Sigmoid colon (tissue), 3 donors: ENCODE measurements around the gene CD247.

Source experiments
- CTCF ChIP-seq, 4 experiments: fragments of 450-650 bp in 3 of 4; fragments of 200-600 bp in 1 of 4; IDR thresholded peaks; one replicate each; pipeline ENCODE4 v1.5.1; 2016 to 2019; ENCODE audit warnings: antibody characterized with exemption in 4 of 4, mild to moderate bottlenecking in 3 of 4, moderate library complexity in 2 of 4
- POLR2A ChIP-seq, 2 donors: fragments of 450-650 bp; IDR thresholded peaks; one replicate each; pipeline ENCODE4 v1.6.1; 2016; ENCODE audit warnings: antibody characterized with exemption in 2 of 2, mild to moderate bottlenecking in 2 of 2, moderate library complexity in 2 of 2

- TF ChIP-seq CTCF (IDR thresholded peaks at IDR 0.05), result no peak
- TF ChIP-seq POLR2A (IDR thresholded peaks at IDR 0.05), result no peak
Observed at GRCh38 chr1:167452483-167452882, 65.8 kb downstream of the CD247 start.
